HFFc6 (cell line): Measurements from ENCODE around the gene ZNF473. TPM values are rescaled to one million over a fixed set of nuclear protein-coding genes. Genes with fewer than 3 reads are reported as not detected.
"Not testable (repeated sequence)": the region's sequence is repeated elsewhere in the genome, so short reads cannot be mapped to it uniquely, and the experiment has no call there.

Experiments used
- DNase-seq: peaks from one replicate; pipeline ENCODE4 v3.0.0-alpha.2; 2018
- H3K27ac Mint-ChIP-seq: 2 replicates; pipeline ENCODE4 v1.8.0; 2020; ENCODE audit warnings: mild to moderate bottlenecking, mixed read lengths
- H3K27me3 Mint-ChIP-seq: 2 replicates; pipeline ENCODE4 v1.8.0; 2021; ENCODE audit warnings: mild to moderate bottlenecking, moderate library complexity, mixed read lengths; ENCODE audit not compliant: insufficient read depth
- H3K36me3 Mint-ChIP-seq: 2 replicates; pipeline ENCODE4 v1.8.0; 2021; ENCODE audit warnings: low read depth, mixed read lengths
- H3K4me1 Mint-ChIP-seq: 2 replicates; pipeline ENCODE4 v1.8.0; 2020; ENCODE audit warnings: low read depth, mixed read lengths
- H3K4me3 Mint-ChIP-seq: 2 replicates; pipeline ENCODE4 v1.8.0; 2020; ENCODE audit warnings: mild to moderate bottlenecking, moderate library complexity, mixed read lengths
- H3K9me3 Mint-ChIP-seq: 2 replicates; pipeline ENCODE4 v1.8.0; 2020; ENCODE audit warnings: mild to moderate bottlenecking, mixed read lengths
- CTCF ChIP-seq: fragments of 200-600 bp; sonication (generic); IDR thresholded peaks from 2 replicates; pipeline ENCODE4 v1.5.0; 2021; ENCODE audit warnings: antibody characterized with exemption, mild to moderate bottlenecking
- total RNA-seq, 6 experiments: library from RNA; stranded (reverse); fragmentation: NEBNext Ultra II Directional; extraction: Animal tissue kit (Norgen Biotek cat#: 25700); gene quantifications; 2 replicates in 1 of 6; 3 replicates in 5 of 6; pipeline ENCODE4 v1.2.3, GENCODE V29; 2021

ZNF473 gene
- total RNA-seq, 6 experiments from 2014 or later = 5.4 to 7.4 (median 6.6) TPM

GRCh38 chr19:50087153-50087552 lies 61.3 kb downstream of the ZNF473 start:
- not testable (repeated sequence) for H3K4me1 Mint-ChIP-seq, H3K27me3 Mint-ChIP-seq, DNase-seq, H3K9me3 Mint-ChIP-seq, H3K4me3 Mint-ChIP-seq, H3K36me3 Mint-ChIP-seq, H3K27ac Mint-ChIP-seq

- not testable (repeated sequence) for H3K27me3 Mint-ChIP-seq, H3K4me3 Mint-ChIP-seq, H3K27ac Mint-ChIP-seq, H3K36me3 Mint-ChIP-seq, DNase-seq, H3K9me3 Mint-ChIP-seq, H3K4me1 Mint-ChIP-seq
- peak; percentile 67 for TF ChIP-seq CTCF
Measured at GRCh38 chr19:50090706-50091105, 64.9 kb downstream of the ZNF473 start.

- not testable (repeated sequence) for H3K4me1 Mint-ChIP-seq
Measured at GRCh38 chr19:50091786-50092185, 66.0 kb downstream of the ZNF473 start.

GRCh38 chr19:50092597-50092996 lies 66.8 kb downstream of the ZNF473 start:
- H3K27ac Mint-ChIP-seq, H3K27me3 Mint-ChIP-seq, DNase-seq, H3K36me3 Mint-ChIP-seq, H3K4me1 Mint-ChIP-seq, H3K4me3 Mint-ChIP-seq, H3K9me3 Mint-ChIP-seq: not testable (repeated sequence)

More at GRCh38 chr19:50091786-50092185, 66.0 kb downstream of the ZNF473 start:
- not testable (repeated sequence) for H3K9me3 Mint-ChIP-seq, H3K27me3 Mint-ChIP-seq, H3K27ac Mint-ChIP-seq, H3K36me3 Mint-ChIP-seq, DNase-seq, H3K4me3 Mint-ChIP-seq

GRCh38 chr19:50097884-50098283 lies 72.1 kb downstream of the ZNF473 start:
- H3K9me3 Mint-ChIP-seq, DNase-seq, H3K4me3 Mint-ChIP-seq, H3K36me3 Mint-ChIP-seq, H3K27me3 Mint-ChIP-seq, H3K4me1 Mint-ChIP-seq, H3K27ac Mint-ChIP-seq: not testable (repeated sequence)

- not testable (repeated sequence) for H3K4me3 Mint-ChIP-seq, H3K4me1 Mint-ChIP-seq, H3K36me3 Mint-ChIP-seq, H3K27ac Mint-ChIP-seq, H3K9me3 Mint-ChIP-seq, DNase-seq, H3K27me3 Mint-ChIP-seq
Measured at GRCh38 chr19:50098892-50099291, 73.1 kb downstream of the ZNF473 start.

GRCh38 chr19:50099696-50100095 lies 73.9 kb downstream of the ZNF473 start:
- not testable (repeated sequence) for H3K27me3 Mint-ChIP-seq, H3K9me3 Mint-ChIP-seq, H3K4me1 Mint-ChIP-seq, H3K27ac Mint-ChIP-seq, DNase-seq, H3K36me3 Mint-ChIP-seq, H3K4me3 Mint-ChIP-seq

- H3K9me3 Mint-ChIP-seq, H3K27me3 Mint-ChIP-seq, H3K27ac Mint-ChIP-seq, H3K4me1 Mint-ChIP-seq, H3K4me3 Mint-ChIP-seq, DNase-seq, H3K36me3 Mint-ChIP-seq: not testable (repeated sequence)
Measured at GRCh38 chr19:50100946-50101345, 75.1 kb downstream of the ZNF473 start.

Other genes starting within 250 kb of the ZNF473 start
- 10 to 100 TPM in 5 of 6 experiments, 1 to 10 TPM in 1; 9.4 to 14.2 (median 11.7) TPM for gene FUZ, start 212.7 kb upstream of the ZNF473 start, total RNA-seq
- gene MED25, start 207.7 kb upstream of the ZNF473 start, total RNA-seq = 10 to 100 TPM; 44.5 to 50.6 (median 47.8) TPM
- 100 to 1,000 TPM; 157 to 176 (median 162) TPM for gene PTOV1, start 174.8 kb upstream of the ZNF473 start, total RNA-seq
- gene PNKP, start 158.4 kb upstream of the ZNF473 start, total RNA-seq = 10 to 100 TPM; 39.7 to 48.7 (median 47.2) TPM
- 100 to 1,000 TPM in 5 of 6 experiments, 10 to 100 TPM in 1; 98.5 to 128 (median 104) TPM for gene AKT1S1, start 148.7 kb upstream of the ZNF473 start, total RNA-seq
- 10 to 100 TPM; 42.8 to 53.3 (median 46.8) TPM for gene TBC1D17, start 148.3 kb upstream of the ZNF473 start, total RNA-seq
- under 1 TPM in 5 of 6 experiments, not detected in 1; 0.24 to 0.48 (median 0.41) TPM for gene IL4I1, start 129.1 kb upstream of the ZNF473 start, total RNA-seq
- gene ATF5, start 96.8 kb upstream of the ZNF473 start, total RNA-seq = 10 to 100 TPM; 38.2 to 44.4 (median 41.2) TPM
- gene NUP62, start 96.5 kb upstream of the ZNF473 start, total RNA-seq = 10 to 100 TPM; 50.9 to 78.3 (median 68.3) TPM
- not detected for gene SIGLEC11, start 64.8 kb upstream of the ZNF473 start, total RNA-seq
- gene VRK3, start 633 bp upstream of the ZNF473 start, total RNA-seq = 10 to 100 TPM; 30.2 to 33.9 (median 32.7) TPM
- not detected for gene IZUMO2, start 137.3 kb downstream of the ZNF473 start, total RNA-seq
- gene MYH14, start 177.6 kb downstream of the ZNF473 start, total RNA-seq = under 1 TPM in 1 of 6 experiments, not detected in 5; 0.09 TPM